Midbrain (tissue), 1 donor: Measurements from ENCODE around the gene JMJD6.

Experiments
- DNase-seq: peaks from one replicate; lab custom pipeline; 2025; lab: John Stamatoyannopoulos, UW

Gene JMJD6

DNA sequence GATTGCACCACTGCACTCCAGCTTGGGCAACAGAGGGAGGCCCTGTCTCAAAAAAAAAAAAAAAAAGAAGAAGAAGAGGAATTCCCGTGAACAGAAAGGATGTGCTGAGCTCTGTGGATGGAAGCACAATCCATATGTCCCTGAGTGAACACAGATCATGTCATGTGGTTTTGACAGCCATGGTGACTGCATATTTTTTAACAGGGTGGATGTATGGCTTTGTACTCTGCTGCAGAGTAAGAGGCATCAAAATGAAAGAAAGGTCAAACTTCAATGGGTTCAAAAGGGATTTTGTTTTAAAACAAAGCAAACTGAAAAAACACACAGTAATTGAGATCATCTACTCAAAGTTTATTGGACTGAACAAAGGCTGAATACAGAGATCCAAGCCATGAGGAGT lies 47.2 kb downstream of the JMJD6 start:
- no peak for DNase-seq

GRCh38 chr17:76678330-76678729 lies 48.1 kb downstream of the JMJD6 start:
- DNase-seq, result no peak

DNA sequence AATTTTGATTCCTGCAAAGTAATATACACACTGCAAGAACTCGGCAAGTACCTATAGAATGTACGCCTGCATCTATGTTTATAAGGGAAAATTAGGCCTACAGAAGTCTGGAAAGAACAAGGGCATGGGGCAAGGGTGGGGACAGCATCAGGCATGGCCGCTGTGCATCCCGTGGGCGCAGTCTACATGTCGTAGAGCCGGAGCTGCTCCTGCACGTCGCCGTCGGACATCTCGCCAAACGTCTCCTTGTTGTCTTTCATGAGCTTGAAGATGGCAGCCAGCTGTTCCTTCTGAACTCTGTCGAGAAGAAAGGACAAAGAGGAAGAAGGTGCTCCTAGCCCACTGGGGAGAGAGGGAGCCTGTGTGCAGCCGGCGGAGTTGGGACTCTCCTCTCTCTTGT lies 49.0 kb downstream of the JMJD6 start:
- no peak for DNase-seq

DNA sequence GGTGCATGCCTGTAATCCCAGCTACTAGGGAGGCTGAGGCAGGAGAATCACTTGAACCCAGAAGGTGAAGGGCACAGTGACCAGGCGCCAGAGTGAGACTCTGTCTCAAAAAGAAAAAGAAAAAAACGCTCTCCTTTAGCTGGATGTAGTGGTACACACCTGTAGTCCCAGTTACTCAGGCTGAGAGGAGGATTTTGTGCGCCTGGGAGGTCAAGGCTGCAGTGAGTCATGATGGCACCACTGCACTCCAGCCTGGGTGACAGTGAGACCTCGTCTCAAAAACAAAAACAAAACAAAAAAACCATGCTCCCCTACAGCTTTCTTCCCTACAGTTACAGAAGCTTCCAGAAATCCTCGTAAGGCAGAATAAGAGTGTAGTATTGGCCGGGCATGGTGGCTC lies 49.8 kb downstream of the JMJD6 start:
- DNase-seq, result no peak

DNA sequence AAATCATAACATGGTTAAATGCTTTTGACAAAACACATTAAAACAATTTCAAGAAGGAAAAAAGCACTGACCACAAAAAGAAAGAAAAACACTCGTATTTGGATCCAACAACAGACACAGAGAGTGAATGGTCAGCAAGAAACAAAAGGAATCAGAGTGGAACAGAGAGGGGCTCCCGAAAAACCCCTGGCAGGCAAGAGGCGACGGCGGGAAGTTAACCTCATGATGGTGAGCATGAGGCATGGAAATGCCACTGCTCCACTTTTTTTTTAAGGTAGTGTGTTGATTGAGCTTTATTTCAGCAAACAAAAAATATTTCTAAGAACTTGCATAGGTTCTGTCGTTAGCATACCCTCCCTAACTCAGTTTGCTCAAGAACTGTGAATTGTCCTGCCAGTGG lies 50.8 kb downstream of the JMJD6 start:
- no peak for DNase-seq

- DNase-seq, result no peak
Measured at GRCh38 chr17:76674600-76674999, 51.8 kb downstream of the JMJD6 start.

DNA sequence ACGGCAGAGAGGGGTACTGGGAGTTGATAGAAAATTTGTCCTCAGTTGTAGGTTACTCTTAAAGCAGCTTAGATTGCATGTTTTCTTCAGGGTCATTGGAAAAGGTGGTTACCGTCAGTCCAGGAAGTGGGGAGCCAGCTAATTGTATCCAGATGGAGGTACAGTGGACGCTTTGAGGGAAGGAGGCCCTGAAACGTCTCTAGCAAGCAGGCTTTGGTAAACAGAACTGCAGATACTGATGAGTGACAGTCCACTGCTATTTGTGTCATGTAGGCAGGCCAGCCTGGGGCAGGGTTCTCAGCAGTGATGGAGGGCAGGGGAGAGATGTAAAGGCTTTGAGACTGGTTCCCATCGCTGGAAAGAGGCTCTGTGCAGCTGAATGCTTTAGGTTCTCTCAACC lies 52.7 kb downstream of the JMJD6 start:
- DNase-seq, result no peak

GRCh38 chr17:76672892-76673291 lies 53.5 kb downstream of the JMJD6 start:
- no peak for DNase-seq

GRCh38 chr17:76672270-76672851 lies 54.0 kb downstream of the JMJD6 start:
- no peak for DNase-seq

DNA sequence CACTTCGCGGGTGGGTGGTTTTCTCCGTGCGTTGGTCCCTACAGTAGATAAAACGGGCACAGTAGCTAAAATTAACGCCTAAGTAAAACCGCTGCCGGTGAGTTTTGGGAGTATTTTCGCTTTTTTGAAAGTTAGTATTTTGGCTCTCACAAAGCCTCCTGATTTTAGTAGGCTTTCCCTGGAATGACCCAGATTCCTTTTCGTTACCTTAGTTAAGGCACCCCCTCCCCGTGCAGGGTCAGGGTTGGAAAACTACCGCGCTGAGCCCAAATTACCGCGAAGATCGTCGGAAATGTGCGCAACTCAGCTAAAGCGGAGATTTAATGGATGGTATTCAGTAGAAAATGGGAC lies 54.5 kb downstream of the JMJD6 start:
- DNase-seq, result no peak

GRCh38 chr17:76671123-76671911 lies 55.1 kb downstream of the JMJD6 start:
- DNase-seq, result peak; percentile 100

- no peak for DNase-seq
Measured at GRCh38 chr17:76670718-76671122, 55.7 kb downstream of the JMJD6 start.

- DNase-seq, result no peak
Measured at GRCh38 chr17:76670020-76670717, 56.2 kb downstream of the JMJD6 start.
